ENCODE measurements around the gene EGFR.

The EGFR gene

DNA sequence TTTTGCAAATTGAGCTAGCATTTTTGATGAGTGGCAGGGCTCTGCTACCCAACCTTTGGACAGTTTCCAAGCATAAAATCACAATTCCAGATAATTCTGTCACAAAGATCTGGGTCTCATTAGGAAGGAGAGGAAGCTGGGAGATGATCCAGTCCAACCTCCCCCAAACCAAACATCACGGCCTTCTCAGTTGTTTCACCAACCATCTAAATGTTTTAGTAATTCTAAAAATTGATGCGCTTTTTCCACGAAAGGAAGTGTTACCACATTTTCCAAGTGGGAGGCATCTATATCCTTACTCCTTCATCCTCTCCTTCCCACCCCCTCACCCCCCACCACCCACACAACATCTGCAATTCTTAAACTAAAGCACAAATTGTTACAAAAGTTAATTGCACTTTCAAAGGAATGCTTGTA, 108.3 kb downstream of the EGFR start:
- DNase-seq (ENCODE audit: insufficient read length, low spot score) (no peak), FAIRE-seq (no peak)
- TF ChIP-seq POLR2A (IDR thresholded peaks at IDR 0.05; ENCODE audit: low read depth, low read length) = no peak

DNA sequence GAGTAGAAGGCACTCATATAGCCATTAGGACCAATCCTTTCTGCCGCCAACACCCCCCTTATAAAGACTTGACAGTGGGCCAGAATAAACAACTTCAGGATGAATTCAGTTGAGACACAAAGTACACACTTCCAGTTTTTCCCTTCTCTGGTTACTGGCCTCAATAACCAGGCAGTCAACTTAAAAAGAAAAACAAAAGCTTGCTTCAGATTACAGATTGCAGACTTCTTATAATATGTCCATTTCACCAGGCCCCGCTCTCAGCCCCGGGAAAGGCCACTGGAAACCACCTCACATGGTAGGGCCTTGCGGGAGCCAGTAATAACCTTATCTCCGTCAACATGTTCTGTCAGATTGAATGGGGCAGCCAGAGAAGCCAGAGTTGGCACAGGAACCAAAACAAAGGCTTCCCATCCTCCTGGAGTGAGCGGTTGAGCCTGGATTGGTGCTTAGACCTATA, 108.8 kb downstream of the EGFR start:
- FAIRE-seq = no peak
- no peak for TF ChIP-seq POLR2A (IDR thresholded peaks at IDR 0.05; ENCODE audit: low read depth, low read length)
- no peak for DNase-seq (ENCODE audit: insufficient read length, low spot score)

DNA sequence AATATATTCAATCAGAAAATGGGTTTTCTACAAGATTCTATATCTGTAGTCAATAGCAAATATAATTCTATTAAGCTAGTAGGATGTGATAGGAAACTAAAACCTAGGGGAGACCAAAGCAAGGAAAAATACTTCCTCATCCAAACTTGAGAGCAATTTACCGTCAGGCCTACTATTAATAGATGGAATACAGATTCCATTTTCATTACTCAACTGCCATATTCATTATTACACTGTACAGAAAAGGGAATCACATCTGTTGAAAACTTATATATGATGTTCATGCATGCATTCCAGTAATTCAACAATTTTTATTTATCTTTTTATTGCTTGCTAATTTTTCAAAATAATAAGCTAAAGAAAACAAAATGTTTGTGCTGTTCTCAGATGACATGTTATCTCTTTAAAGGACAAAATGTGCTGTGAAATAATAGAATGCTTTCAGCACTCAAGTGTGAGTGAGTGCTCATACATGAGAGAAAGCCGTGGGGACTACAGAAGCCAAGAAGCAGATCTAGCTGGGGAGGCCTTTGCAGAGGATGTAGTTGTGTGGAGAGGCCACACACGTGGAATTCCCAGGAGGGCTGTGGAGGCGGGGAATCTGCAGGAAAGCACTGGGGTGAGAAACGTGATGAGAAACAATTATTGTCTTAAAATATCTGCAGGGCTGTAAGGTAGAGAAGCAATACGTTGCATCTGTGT, 110.0 kb downstream of the EGFR start:
- no peak for TF ChIP-seq POLR2A (IDR thresholded peaks at IDR 0.05; ENCODE audit: low read depth, low read length)
- no peak for FAIRE-seq
- no peak for DNase-seq (ENCODE audit: insufficient read length, low spot score)

DNA sequence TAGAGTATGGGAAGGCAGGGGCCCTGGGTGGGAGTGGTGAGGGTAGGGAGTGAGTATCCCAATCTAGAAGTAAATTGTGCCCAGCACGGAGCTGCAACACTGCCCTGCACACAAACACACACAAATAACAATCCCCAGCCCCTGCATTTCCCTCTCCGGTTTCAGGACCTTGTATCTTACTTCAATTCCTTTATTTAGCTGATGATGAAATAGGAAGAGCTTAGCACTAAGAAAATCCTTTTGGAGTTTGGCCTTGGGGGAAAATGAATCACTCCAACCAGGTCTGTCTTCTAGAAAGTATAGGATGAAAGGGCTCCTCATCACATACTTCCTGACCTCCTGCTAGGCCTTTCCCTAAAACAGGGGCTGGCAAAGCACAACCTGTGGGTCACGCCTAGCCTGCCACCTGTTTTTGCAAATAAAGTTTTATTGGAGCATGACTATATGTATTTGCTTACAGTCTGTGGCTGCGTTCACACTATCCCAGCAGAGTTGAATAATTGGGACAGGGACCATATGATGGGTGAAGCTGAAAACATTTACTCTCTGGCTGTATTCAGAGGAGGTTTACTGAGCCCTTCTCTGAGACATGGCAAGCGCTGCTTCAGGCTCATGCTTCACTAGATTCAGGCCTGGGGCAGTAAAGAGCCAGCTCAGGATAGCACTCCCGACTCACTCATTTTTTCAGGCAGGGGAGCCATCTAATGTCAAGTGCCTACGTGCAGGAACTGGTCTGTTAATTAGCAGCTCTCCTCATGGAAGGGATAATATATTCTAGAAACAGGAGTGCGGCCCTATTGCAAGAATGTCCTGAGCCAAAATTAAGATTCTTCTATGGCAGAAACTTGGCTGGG, 111.0 kb downstream of the EGFR start:
- DNase-seq (ENCODE audit: insufficient read length, low spot score) (peak; percentile 61), FAIRE-seq (no peak)
- TF ChIP-seq POLR2A (IDR thresholded peaks at IDR 0.05; ENCODE audit: low read depth, low read length) = no peak

DNA sequence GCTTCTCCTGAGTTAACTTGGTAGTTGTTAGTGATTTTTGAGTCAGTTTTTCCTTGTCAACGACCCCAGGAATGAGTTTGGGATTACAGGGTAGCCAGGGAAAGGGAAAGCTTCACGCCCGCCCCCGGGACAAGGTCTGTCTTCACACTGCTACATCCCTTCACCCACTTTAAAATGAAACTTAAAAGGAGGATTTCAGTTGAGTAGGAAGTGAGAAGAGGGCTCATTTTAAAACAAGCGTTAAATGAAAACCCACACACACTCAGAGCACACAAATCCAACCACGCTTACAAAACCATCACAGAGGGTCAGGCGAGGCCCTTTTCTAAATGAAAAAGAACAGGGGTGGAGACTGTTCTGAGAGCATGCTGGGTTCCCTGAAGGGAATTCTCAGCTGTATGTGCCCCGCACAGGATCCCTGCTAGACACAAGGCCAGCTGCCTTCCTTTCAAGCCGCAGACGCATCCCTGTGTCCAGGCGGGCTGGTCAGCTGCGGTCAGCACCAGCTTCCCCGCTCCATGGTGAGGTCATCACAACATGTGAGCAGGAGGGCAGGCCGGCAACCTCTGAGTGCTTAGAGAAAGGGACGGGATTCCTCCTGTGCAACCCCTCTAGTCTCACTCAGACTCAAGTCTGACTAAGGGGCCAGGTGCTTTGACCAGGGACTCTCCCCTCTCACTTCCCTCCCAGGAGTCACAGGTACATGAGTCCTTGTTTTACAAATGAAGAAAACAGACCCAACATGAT, 111.8 kb downstream of the EGFR start:
- FAIRE-seq = no peak
- DNase-seq (ENCODE audit: insufficient read length, low spot score) = peak; percentile 82
- TF ChIP-seq POLR2A (IDR thresholded peaks at IDR 0.05; ENCODE audit: low read depth, low read length) = peak; percentile 44; the same call in 1 of the 2 replicates

DNA sequence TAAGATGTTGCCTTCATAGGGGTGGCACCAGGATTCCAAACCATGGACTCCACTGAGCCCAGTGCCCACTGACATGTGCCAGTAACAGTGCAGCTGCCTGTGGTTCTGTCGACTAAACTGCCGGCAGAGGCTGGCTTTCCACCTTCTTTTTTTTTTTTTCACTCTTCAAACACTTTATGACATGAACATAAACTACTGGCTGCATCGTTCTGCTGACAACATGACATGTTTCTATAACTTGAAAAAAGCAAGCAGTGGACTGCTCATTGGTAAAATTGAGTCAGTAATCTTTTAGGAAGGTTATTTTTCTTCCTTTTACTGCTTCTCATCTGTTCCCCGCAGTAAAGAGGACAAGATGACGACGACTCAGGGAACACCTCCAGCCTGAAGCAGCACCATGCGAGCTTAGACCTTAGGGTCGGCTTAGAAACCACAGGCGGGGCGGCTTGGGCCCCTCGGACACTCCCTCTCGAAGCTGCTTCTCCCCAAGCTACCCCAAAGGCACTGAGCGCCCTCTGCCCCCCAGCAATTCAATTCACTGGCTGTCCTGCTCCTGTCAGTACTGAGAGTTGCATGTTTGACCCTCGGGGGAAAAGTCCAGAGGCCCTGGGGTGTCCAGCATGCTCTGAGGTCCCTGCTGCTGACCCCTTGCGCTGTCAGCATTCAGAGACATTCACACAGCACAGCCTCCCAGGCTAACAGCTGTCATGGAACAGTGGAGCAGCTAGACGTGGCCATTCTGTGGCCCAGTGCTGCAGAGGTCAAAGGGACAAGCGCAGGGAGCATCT, 112.5 kb downstream of the EGFR start:
- FAIRE-seq (no peak), DNase-seq (ENCODE audit: insufficient read length, low spot score) (no peak)
- 0 out of 2 replicates have a peak, but pooled peaks have one; percentile 5 for TF ChIP-seq POLR2A (IDR thresholded peaks at IDR 0.05; ENCODE audit: low read depth, low read length)

DNA sequence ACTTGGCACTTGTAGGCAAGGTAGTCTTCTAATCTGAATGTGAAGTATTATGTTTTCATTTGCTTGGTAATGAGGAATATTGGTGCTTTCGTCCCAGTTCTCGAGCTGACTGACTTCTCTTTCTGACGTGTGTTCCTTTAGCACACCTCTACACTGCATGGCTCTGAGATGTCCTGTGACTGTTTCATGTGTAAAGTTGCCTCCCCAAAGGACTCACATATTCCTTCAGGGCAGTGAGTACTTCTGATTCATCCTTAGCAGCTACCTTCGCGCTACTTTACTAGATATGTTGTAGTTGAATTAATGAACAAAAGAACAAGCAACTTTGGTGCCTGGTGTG, 113.7 kb downstream of the EGFR start:
- DNase-seq (ENCODE audit: insufficient read length, low spot score) (no peak), FAIRE-seq (no peak)
- no peak for TF ChIP-seq POLR2A (IDR thresholded peaks at IDR 0.05; ENCODE audit: low read depth, low read length)

DNA sequence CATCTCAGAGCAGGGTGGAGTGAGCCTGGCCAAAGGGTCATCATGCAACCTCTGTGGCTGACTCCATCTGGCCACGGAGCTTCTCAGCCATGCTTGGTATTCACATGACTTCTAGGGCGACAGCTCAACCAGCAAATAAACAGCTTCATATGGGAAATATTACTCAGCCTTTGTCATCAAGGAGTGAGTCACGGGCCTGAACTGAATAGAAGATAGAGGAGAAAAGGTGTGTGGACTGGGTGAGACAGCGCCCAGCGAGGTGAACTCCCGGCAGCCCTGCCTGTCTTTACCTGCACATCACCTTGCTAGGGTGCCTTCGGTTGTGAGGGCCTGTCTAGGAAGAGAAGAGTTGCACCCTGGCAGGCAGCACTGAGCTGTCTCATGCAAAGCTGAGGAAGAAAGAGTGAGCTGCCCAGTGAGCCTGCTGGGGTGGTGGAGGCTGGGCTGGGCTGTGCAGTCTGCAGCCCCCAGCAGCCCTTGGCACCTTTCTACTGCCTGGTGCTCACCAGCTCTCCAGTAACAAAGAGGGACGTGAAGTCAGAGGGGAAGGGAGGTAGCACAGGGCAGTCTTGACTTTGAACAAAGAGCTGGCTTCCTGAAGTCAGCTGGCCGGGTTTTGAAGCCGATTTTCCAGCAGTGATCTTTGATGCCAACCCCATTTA, 114.2 kb downstream of the EGFR start:
- peak; percentile 50; the same call in 1 of the 2 replicates for TF ChIP-seq POLR2A (IDR thresholded peaks at IDR 0.05; ENCODE audit: low read depth, low read length)
- peak; percentile 90 for FAIRE-seq
- peak; percentile 99 for DNase-seq (ENCODE audit: insufficient read length, low spot score)

DNA sequence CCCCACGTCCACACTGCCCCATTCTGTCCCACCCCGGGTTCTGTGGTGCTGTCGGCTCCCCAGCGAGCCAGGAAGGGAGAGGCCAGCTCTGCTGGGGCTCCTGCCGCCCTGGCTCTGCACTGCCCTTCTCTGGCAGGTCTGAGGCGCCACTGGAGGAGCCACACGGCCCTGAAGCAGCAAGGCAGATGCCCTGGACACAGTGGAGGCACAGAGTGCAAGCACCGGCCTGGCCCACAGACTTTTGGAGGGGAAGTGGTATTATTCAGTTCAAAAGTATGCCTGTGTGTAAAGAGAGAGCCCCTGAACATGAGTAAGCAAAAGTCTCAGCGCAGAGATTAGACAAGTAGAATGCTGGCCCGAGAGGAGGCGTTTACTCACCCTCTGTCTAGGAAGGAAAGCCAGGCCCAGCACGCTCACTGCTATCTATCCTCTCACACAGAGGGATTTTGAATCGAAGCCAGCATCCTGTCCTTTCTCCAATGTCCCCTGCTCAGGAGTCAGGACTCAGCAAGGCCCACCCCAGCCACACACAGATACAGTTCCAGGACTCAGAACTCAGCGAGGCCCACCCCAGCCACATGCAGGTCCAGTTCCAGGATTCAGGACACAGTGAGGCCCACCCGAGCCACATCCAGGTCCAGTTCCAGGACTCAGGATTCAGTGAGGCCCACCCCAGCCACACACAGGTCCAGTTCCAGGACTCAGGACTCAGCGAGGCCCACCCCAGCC, 115.0 kb downstream of the EGFR start:
- TF ChIP-seq POLR2A (IDR thresholded peaks at IDR 0.05; ENCODE audit: low read depth, low read length) = peak; percentile 80
- DNase-seq (ENCODE audit: insufficient read length, low spot score) (peak; percentile 98), FAIRE-seq (peak; percentile 90)

DNA sequence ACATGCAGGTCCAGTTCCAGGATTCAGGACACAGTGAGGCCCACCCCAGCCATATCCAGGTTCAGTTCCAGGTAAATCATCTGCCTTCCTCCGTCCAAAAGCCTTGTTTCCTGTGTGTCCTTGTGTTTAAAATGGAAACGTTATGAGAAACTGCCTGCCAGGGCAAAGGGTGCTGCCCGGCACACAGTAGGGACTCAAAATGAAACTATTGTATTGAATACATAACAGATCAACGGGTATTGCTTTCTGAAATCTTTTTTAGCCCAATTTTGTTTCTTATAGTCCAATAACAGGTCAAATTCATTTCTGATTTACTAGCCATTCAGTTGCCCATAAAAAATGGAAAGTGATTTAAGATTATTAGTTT, 115.5 kb downstream of the EGFR start:
- DNase-seq (ENCODE audit: insufficient read length, low spot score) (no peak), FAIRE-seq (no peak)
- TF ChIP-seq POLR2A (IDR thresholded peaks at IDR 0.05; ENCODE audit: low read depth, low read length) = no peak

DNA sequence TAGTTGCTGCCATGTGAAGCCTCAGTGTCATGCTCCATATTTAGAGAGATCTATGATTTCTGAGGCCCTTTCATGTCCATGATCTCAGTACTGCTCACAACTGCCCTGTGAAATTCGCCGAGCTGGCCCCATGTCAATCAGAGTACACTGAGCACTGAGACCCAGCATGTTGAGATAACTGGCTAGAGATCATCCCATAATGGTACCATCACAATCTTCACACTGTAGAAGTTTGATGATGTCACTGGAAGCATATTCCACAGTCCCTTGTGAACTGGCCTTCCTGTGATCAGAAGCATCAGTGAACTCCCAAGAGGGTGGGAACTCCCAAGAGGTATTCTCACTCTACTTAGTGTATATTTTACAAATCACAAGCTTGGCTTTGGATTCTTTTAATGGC, 116.0 kb downstream of the EGFR start:
- DNase-seq (ENCODE audit: insufficient read length, low spot score) (no peak), FAIRE-seq (no peak)
- no peak for TF ChIP-seq POLR2A (IDR thresholded peaks at IDR 0.05; ENCODE audit: low read depth, low read length)

DNA sequence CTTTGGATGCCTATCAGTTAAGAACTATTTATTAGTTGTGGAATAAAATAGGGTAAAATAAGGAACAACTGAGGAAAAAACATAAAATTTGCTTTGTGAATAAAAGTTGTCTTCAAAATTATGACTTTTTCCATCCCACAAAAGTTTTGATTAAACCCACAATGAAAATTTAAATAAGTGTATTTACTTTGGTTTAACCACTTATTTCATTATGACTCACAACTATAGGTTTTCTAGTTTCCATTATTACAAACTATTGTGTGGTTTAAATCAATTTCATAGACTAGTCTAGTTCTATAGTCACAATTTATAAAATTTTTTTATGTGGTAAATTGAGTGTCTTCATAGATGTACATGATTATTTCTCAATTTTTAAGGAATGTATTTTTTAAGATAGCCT, 116.6 kb downstream of the EGFR start:
- FAIRE-seq (no peak), DNase-seq (ENCODE audit: insufficient read length, low spot score) (no peak)
- TF ChIP-seq POLR2A (IDR thresholded peaks at IDR 0.05; ENCODE audit: low read depth, low read length) = no peak
